ENCODE measurements around the gene CCSAP.

The CCSAP gene

GRCh38 chr1:229305392-229305791 lies 37.5 kb downstream of the CCSAP start:
- Histone ChIP-seq H2BK5ac (ENCODE audit: low read depth, low read length, poor library complexity, severe bottlenecking) (no peak overlapping the region), H3K9me3 (ENCODE audit: control insufficient read depth, low read length) (no peaks in the 10 kb centered on the region), H2BK120ac (ENCODE audit: low read depth, low read length) (no peak overlapping the region), H3K4me3 (ENCODE audit: insufficient read depth in 1 of 2, low read depth in 1 of 2, low read length in 2 of 2) (no peak overlapping the region), H3K14ac (ENCODE audit: low read length in 2 of 2) (no peak overlapping the region), H2AFZ (ENCODE audit: low read depth, low read length) (no peak overlapping the region), H3K4ac (ENCODE audit: low read depth in 1 of 2, low read length in 2 of 2) (no peak overlapping the region), H2AK5ac (ENCODE audit: low read length, severe bottlenecking) (no peak overlapping the region), H3K23ac (ENCODE audit: low read length in 2 of 2) (no peak overlapping the region), H3K9ac (ENCODE audit: low read length) (no peak overlapping the region), H2BK12ac (ENCODE audit: low read length in 2 of 2) (no peak overlapping the region), H3K36me3 (ENCODE audit: control insufficient read depth in 1 of 2, insufficient read depth in 2 of 2, low read depth in 1 of 2, low read length in 2 of 2) (peaks cover 22 to 63% of the 10 kb centered on the region in 2 experiments), H3K4me2 (ENCODE audit: low read length, poor library complexity, severe bottlenecking) (no peak overlapping the region), H4K91ac (ENCODE audit: low read length) (no peak overlapping the region), H2BK15ac (ENCODE audit: low read depth, poor library complexity, severe bottlenecking) (no peak overlapping the region), H3K79me1 (replicated peaks; ENCODE audit: low read length, poor library complexity, severe bottlenecking) (peaks cover 16% of the 10 kb centered on the region), H3K4me1 (ENCODE audit: control insufficient read depth, insufficient read depth, low read depth, low read length) (no peaks in the 10 kb centered on the region), H3K18ac (ENCODE audit: low read depth in 1 of 2, low read length in 2 of 2) (no peak overlapping the region), H3K27ac (ENCODE audit: low read length, poor library complexity, severe bottlenecking) (no peak overlapping the region), H4K8ac (ENCODE audit: low read length) (no peak overlapping the region), H3K27me3 (ENCODE audit: control insufficient read depth in 1 of 2, insufficient read depth in 1 of 2, low read length in 2 of 2) (no peaks in the 10 kb centered on the region)
- no peak for DNase-seq
- no CpG with 5 or more reads among the region's 2 CpGs for WGBS

DNA sequence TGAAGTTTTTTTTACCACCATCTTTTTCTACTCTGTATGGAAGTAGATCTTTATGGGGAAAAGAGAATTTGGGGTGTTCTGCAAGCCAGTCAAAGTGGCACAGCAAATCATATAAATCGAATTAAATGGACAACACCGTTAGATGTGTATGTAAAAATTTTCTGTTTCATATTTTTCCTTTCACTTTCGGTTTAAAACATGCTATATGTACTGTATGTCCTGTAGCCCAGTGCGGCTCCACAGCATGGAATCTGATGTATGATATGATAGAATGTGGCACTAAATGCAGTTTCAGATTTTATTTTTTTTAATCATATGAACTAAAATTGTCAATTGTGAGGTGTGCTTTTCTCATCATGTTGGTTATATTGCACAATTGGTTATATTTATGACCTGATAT lies 39.0 kb downstream of the CCSAP start:
- Histone ChIP-seq H2AFZ (ENCODE audit: low read depth, low read length) (no peak overlapping the region), H2BK12ac (ENCODE audit: low read length in 2 of 2) (no peak overlapping the region), H3K4ac (ENCODE audit: low read depth in 1 of 2, low read length in 2 of 2) (no peak overlapping the region), H2AK5ac (ENCODE audit: low read length, severe bottlenecking) (no peak overlapping the region), H3K18ac (ENCODE audit: low read depth in 1 of 2, low read length in 2 of 2) (no peak overlapping the region), H3K23ac (ENCODE audit: low read length in 2 of 2) (no peak overlapping the region), H4K8ac (ENCODE audit: low read length) (no peak overlapping the region), H3K4me2 (ENCODE audit: low read length, poor library complexity, severe bottlenecking) (no peak overlapping the region), H3K79me1 (replicated peaks; ENCODE audit: low read length, poor library complexity, severe bottlenecking) (peaks cover 16% of the 10 kb centered on the region), H3K9me3 (ENCODE audit: control insufficient read depth, low read length) (no peaks in the 10 kb centered on the region), H2BK5ac (ENCODE audit: low read depth, low read length, poor library complexity, severe bottlenecking) (no peak overlapping the region), H3K27me3 (ENCODE audit: control insufficient read depth in 1 of 2, insufficient read depth in 1 of 2, low read length in 2 of 2) (no peaks in the 10 kb centered on the region), H4K91ac (ENCODE audit: low read length) (no peak overlapping the region), H3K9ac (ENCODE audit: low read length) (no peak overlapping the region), H2BK15ac (ENCODE audit: low read depth, poor library complexity, severe bottlenecking) (no peak overlapping the region), H3K4me3 (ENCODE audit: insufficient read depth in 1 of 2, low read depth in 1 of 2, low read length in 2 of 2) (no peak overlapping the region), H3K27ac (ENCODE audit: low read length, poor library complexity, severe bottlenecking) (no peak overlapping the region), H2BK120ac (ENCODE audit: low read depth, low read length) (no peak overlapping the region), H3K4me1 (ENCODE audit: control insufficient read depth, insufficient read depth, low read depth, low read length) (no peaks in the 10 kb centered on the region), H3K36me3 (ENCODE audit: control insufficient read depth in 1 of 2, insufficient read depth in 2 of 2, low read depth in 1 of 2, low read length in 2 of 2) (peaks cover 26 to 76% of the 10 kb centered on the region in 2 experiments), H3K14ac (ENCODE audit: low read length in 2 of 2) (no peak overlapping the region)
- 100% methylated on average over 4 of the region's 4 CpGs for WGBS
- no peak for DNase-seq

DNA sequence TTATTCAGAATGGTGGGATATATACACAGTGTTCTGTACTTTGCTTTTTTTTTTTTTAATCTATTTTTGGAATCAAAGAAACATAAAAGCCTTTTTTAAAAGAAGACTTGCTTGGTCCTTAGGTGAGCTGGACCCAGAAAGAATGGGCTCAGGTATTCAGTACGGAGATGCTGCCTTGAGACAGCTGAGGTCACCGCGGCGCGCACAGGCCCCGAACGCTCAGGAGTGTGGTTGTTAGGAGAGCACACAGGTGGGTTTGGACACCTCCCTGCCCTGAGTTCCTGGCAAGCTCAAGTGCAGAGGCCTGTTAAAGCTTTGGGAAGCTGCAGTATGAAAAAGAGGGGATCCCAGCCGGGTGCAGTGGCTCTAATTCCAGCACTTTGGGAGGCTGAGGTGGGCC lies 40.1 kb downstream of the CCSAP start:
- Histone ChIP-seq H3K27ac (ENCODE audit: low read length, poor library complexity, severe bottlenecking) (no peak overlapping the region), H3K4me1 (ENCODE audit: control insufficient read depth, insufficient read depth, low read depth, low read length) (no peaks in the 10 kb centered on the region), H3K23ac (ENCODE audit: low read length in 2 of 2) (no peak overlapping the region), H2BK120ac (ENCODE audit: low read depth, low read length) (no peak overlapping the region), H3K79me1 (replicated peaks; ENCODE audit: low read length, poor library complexity, severe bottlenecking) (peaks cover 11% of the 10 kb centered on the region), H4K8ac (ENCODE audit: low read length) (no peak overlapping the region), H3K4me2 (ENCODE audit: low read length, poor library complexity, severe bottlenecking) (no peak overlapping the region), H2BK15ac (ENCODE audit: low read depth, poor library complexity, severe bottlenecking) (no peak overlapping the region), H3K9ac (ENCODE audit: low read length) (no peak overlapping the region), H2BK5ac (ENCODE audit: low read depth, low read length, poor library complexity, severe bottlenecking) (no peak overlapping the region), H3K27me3 (ENCODE audit: control insufficient read depth in 1 of 2, insufficient read depth in 1 of 2, low read length in 2 of 2) (no peaks in the 10 kb centered on the region), H3K4me3 (ENCODE audit: insufficient read depth in 1 of 2, low read depth in 1 of 2, low read length in 2 of 2) (no peak overlapping the region), H3K14ac (ENCODE audit: low read length in 2 of 2) (no peak overlapping the region), H3K36me3 (ENCODE audit: control insufficient read depth in 1 of 2, insufficient read depth in 2 of 2, low read depth in 1 of 2, low read length in 2 of 2) (peaks cover 18 to 75% of the 10 kb centered on the region in 2 experiments), H3K9me3 (ENCODE audit: control insufficient read depth, low read length) (no peaks in the 10 kb centered on the region), H3K4ac (ENCODE audit: low read depth in 1 of 2, low read length in 2 of 2) (no peak overlapping the region), H3K18ac (ENCODE audit: low read depth in 1 of 2, low read length in 2 of 2) (no peak overlapping the region), H2AFZ (ENCODE audit: low read depth, low read length) (no peak overlapping the region), H4K91ac (ENCODE audit: low read length) (no peak overlapping the region), H2BK12ac (ENCODE audit: low read length in 2 of 2) (no peak overlapping the region), H2AK5ac (ENCODE audit: low read length, severe bottlenecking) (no peak overlapping the region)
- DNase-seq: no peak
- WGBS: 96% methylated on average over 7 of the region's 8 CpGs

DNA sequence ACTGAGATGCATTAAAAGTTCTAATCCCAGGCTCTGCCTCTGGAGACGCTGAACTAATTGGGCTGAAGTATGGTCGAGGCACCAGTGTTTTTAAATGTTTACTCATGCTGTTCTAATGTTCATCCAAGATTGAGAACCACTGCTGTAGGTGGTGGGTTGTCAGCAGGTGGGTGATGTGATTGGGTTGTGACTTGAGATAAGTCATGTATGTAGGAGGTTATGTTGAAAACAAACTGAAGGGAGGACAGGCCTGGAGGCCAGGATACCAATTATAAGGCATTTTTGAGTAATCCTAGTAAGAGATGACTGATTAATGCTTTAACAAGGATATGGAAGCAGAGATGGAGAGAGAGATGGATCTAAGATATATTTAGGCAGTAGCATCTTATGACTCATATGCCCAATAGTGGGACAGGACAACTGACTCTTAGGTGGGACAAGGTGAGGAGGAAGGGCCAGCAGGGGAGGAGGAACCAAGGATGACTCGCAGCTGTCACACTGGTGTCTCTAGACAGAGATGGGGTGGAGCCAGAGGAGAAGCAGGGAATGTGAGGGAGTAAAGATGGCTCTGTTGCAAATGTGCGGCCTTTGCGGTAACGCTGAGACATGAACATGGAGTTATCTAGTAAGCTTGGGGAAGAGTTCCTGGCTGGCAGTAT lies 42.6 kb downstream of the CCSAP start:
- Histone ChIP-seq H3K4ac (ENCODE audit: low read depth in 1 of 2, low read length in 2 of 2) (no peak overlapping the region), H3K23ac (ENCODE audit: low read length in 2 of 2) (no peak overlapping the region), H2AFZ (ENCODE audit: low read depth, low read length) (no peak overlapping the region), H2BK120ac (ENCODE audit: low read depth, low read length) (no peak overlapping the region), H2BK12ac (ENCODE audit: low read length in 2 of 2) (no peak overlapping the region), H4K8ac (ENCODE audit: low read length) (no peak overlapping the region), H2AK5ac (ENCODE audit: low read length, severe bottlenecking) (no peak overlapping the region), H3K79me1 (replicated peaks; ENCODE audit: low read length, poor library complexity, severe bottlenecking) (peaks cover 12% of the 10 kb centered on the region), H3K27ac (ENCODE audit: low read length, poor library complexity, severe bottlenecking) (no peak overlapping the region), H3K27me3 (ENCODE audit: control insufficient read depth in 1 of 2, insufficient read depth in 1 of 2, low read length in 2 of 2) (no peaks in the 10 kb centered on the region), H3K36me3 (ENCODE audit: control insufficient read depth in 1 of 2, insufficient read depth in 2 of 2, low read depth in 1 of 2, low read length in 2 of 2) (peaks cover 20 to 84% of the 10 kb centered on the region in 2 experiments), H3K9me3 (ENCODE audit: control insufficient read depth, low read length) (no peaks in the 10 kb centered on the region), H4K91ac (ENCODE audit: low read length) (no peak overlapping the region), H3K18ac (ENCODE audit: low read depth in 1 of 2, low read length in 2 of 2) (no peak overlapping the region), H3K4me3 (ENCODE audit: insufficient read depth in 1 of 2, low read depth in 1 of 2, low read length in 2 of 2) (no peak overlapping the region), H3K4me1 (ENCODE audit: control insufficient read depth, insufficient read depth, low read depth, low read length) (peaks cover 5% of the 10 kb centered on the region), H2BK5ac (ENCODE audit: low read depth, low read length, poor library complexity, severe bottlenecking) (no peak overlapping the region), H3K9ac (ENCODE audit: low read length) (no peak overlapping the region), H2BK15ac (ENCODE audit: low read depth, poor library complexity, severe bottlenecking) (no peak overlapping the region), H3K14ac (ENCODE audit: low read length in 2 of 2) (no peak overlapping the region), H3K4me2 (ENCODE audit: low read length, poor library complexity, severe bottlenecking) (no peak overlapping the region)
- 90% methylated on average over 6 of the region's 6 CpGs for WGBS
- DNase-seq: no peak
